IPS DF 6.9 (cell line): Measurements from ENCODE around the gene SPINT1.
"Not testable (repeated sequence)": the region's sequence is repeated elsewhere in the genome, so short reads cannot be mapped to it uniquely, and the experiment has no call there.

Source experiments
- DNase-seq: peaks from one replicate; pipeline ENCODE4 v3.0.0-alpha.2; 2013; ENCODE audit warnings: low read depth, low spot score
- H3K27ac ChIP-seq: one replicate; pipeline ENCODE4 v1.5.1; 2013; ENCODE audit warnings: low read length, control low read depth
- H3K27me3 ChIP-seq: 2 replicates; pipeline ENCODE4 v1.6.1; 2013; ENCODE audit warnings: mild to moderate bottlenecking, low read length; ENCODE audit not compliant: control insufficient read depth, insufficient read depth
- H3K36me3 ChIP-seq: 2 replicates; pipeline ENCODE4 v1.6.1; 2013; ENCODE audit warnings: low read length; ENCODE audit not compliant: control insufficient read depth, insufficient read depth
- H3K4me1 ChIP-seq: 2 replicates; pipeline ENCODE4 v1.6.1; 2013; ENCODE audit warnings: low read length; ENCODE audit not compliant: control insufficient read depth, insufficient read depth
- H3K4me3 ChIP-seq: 2 replicates; pipeline ENCODE4 v1.5.1; 2013; ENCODE audit warnings: mild to moderate bottlenecking, low read length
- H3K9me3 ChIP-seq: 2 replicates; pipeline ENCODE4 v1.6.1; 2013; ENCODE audit warnings: low read length, inconsistent platforms; ENCODE audit not compliant: control insufficient read depth, insufficient read depth
- WGBS: extraction: QIAGEN DNeasy Blood & Tissue Kit; methylation state at CpG from one replicate; pipeline ENCODE4 v1.1.7; 2013; ENCODE audit warnings: mixed read lengths, missing lambda C conversion rate; ENCODE audit not compliant: insufficient read length, insufficient coverage; 5-methylcytosine and 5-hydroxymethylcytosine counted together

SPINT1 gene

DNA sequence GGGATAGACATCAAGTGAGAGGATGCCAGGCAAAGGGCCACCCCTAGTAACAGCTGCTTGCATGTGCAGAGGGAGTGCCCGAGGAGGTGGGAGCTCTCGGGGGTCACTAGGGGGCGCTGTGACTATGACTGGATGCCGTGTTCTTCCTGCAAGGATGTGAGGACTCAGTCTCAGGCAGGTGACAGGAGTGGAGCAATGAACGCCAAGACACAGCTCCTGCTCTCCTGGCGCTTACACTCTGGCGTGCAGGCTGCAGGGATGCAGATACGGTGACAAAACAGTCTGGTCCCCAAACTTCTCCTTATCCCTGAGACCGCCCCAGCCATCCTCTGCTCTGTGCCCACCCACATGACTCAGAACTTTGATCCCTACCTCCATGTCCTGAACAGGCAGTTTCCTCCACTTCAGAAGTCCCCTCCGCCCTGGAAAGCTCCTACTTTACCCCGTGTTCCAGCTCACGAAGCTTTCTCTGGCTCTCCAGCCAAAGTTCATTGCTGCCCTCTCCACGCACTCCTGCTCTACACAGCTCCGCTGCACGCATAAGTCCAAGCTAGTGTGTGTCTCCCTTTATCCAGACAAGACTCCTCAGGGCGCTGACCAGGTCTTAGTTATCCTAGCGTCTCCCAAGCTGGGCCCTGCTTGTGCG is 15.5 kb downstream of the SPINT1 start:
- no CpG with 5 or more reads among the region's 18 CpGs for WGBS
- Histone ChIP-seq H3K4me3 (no peak overlapping the region), H3K36me3 (peaks cover 24% of the 10 kb centered on the region), H3K27me3 (no peaks in the 10 kb centered on the region), H3K4me1 (no peaks in the 10 kb centered on the region), H3K9me3 (no peaks in the 10 kb centered on the region), H3K27ac (no peak overlapping the region)
- DNase-seq: peak; percentile 76

DNA sequence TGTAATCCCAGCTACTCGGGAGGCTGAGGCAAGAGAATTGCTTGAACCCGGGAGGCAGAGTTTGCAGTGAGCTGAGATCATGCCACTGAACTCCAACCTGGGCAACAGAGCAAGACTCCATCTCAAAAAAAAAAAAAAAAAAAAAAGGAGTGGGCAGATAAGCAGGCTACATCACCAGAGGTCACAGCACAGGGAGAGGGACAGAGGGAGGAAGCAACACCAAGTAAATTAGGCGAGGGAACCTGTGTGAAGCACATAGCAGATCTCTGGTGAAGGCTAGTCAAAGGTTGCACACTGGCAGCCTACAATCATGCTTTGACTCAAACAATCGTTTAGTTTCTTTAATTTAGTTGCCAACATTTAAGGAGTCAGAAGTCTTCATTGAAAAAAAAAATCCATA is 17.3 kb downstream of the SPINT1 start:
- H3K4me3 ChIP-seq, H3K27ac ChIP-seq, H3K27me3 ChIP-seq, H3K4me1 ChIP-seq, H3K9me3 ChIP-seq, DNase-seq: not testable (repeated sequence)
- no CpG with 5 or more reads among the region's 4 CpGs for WGBS
- peaks cover 13% of the 10 kb centered on the region; the same call in 1 of the 2 replicates for H3K36me3 ChIP-seq

DNA sequence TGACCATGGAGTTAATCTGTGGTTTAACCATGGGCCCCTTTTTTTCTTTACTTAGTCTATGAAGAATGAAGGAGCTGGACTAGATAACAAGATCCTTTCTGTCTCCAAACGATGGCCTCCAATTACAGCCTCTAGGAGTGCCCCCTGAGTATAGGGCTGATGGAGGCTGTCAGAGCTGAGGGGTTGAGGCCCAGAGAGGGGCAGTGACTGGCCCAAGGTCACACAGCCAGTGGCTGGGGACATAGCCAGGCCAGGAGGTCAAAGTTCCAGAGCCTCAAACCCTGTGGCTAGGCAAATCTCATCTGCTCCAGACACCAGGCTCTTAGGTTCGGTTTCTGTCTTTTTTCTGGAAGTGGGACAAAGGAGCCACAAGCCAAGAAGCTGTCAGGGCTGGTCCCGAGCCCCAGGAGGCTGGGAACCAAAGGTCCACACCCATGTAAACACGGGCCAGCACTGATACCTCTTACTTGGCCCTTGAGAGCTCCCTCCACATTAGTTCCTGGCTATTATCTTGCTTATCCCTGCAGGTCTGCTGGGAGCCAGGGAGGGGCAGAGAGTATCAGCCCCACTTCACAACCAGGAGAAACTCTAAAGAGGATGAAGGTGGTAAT is 19.9 kb downstream of the SPINT1 start:
- Histone ChIP-seq H3K4me3 (no peak overlapping the region), H3K4me1 (no peaks in the 10 kb centered on the region), H3K36me3 (no peaks in the 10 kb centered on the region), H3K9me3 (no peaks in the 10 kb centered on the region), H3K27me3 (no peaks in the 10 kb centered on the region), H3K27ac (no peak overlapping the region)
- no peak for DNase-seq
- no CpG with 5 or more reads among the region's 4 CpGs for WGBS

DNA sequence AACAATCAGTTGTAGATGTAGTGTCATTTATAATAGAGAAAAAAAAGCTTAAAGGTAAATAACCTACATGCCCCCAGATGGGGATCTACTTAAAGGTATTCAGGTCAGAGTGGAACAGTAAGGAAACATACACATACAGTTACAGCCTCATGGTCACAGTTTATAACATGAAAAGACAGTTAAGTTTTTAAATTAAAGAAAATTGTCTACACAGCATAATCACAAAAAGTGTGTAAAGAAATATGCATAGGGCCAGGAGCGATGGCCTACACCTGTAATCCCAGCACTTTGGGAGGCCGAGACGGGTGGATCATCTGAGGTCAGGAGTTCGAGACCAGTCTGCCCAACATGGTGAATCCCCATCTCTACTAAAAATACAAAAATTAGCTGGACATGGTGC is 23.4 kb downstream of the SPINT1 start:
- Histone ChIP-seq H3K27me3 (no peaks in the 10 kb centered on the region), H3K27ac (no peak overlapping the region), H3K4me3 (no peak overlapping the region), H3K4me1 (peaks cover 2% of the 10 kb centered on the region), H3K9me3 (no peaks in the 10 kb centered on the region), H3K36me3 (no peaks in the 10 kb centered on the region)
- no CpG with 5 or more reads among the region's 4 CpGs for whole genome bisulfite sequencing
- no peak for DNase-seq

DNA sequence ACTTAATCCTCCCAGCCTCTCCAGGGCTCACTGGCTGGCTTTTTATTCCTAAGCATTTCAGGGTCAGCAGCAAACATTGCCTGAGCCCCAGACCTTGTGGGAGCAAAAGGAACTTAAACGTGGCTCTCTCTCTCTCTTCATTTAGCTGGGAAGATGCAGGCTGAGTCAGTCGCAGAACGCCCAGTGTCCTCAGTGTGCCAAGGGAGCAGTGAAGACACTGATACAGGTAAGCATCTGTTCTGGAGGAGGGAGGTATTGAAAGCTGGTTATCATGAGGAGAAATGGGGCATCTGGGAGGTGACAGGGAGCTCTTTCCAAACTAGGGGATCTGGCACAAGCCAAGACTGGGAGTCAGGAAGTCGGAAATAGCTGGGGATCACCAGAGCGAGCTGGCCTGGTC is 25.8 kb downstream of the SPINT1 start:
- WGBS: no CpG with 5 or more reads among the region's 5 CpGs
- no peaks in the 10 kb centered on the region for H3K9me3 ChIP-seq
- H3K27ac ChIP-seq: no peak overlapping the region
- no peaks in the 10 kb centered on the region for H3K36me3 ChIP-seq
- H3K4me1 ChIP-seq: peaks cover 5% of the 10 kb centered on the region
- no peak overlapping the region for H3K4me3 ChIP-seq
- no peak for DNase-seq
- H3K27me3 ChIP-seq: no peaks in the 10 kb centered on the region

DNA sequence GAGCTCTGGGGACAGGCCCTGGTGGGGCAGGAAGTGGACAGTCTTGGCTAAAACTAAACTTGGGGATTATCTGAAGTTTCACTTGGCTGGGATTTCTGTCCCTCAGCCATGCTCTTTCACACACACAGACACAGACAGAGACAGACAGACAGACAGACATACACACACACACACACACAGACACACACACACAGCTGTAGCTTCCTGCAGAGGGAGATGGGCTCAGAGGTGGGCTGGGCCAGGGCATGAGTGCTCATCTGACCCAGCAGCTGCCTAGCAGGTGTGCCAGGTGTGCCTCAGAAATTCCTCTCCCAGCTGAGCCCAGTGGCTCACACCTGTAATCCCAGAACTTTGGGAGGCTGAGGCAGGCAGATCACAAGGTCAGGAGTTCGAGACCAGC is 26.9 kb downstream of the SPINT1 start:
- H3K36me3 ChIP-seq: no peaks in the 10 kb centered on the region
- H3K27me3 ChIP-seq: no peaks in the 10 kb centered on the region
- H3K9me3 ChIP-seq: no peaks in the 10 kb centered on the region
- no peak for DNase-seq
- WGBS: no CpG with 5 or more reads among the region's 1 CpG
- no peak overlapping the region for H3K4me3 ChIP-seq
- peaks cover 5% of the 10 kb centered on the region for H3K4me1 ChIP-seq
- H3K27ac ChIP-seq: no peak overlapping the region

DNA sequence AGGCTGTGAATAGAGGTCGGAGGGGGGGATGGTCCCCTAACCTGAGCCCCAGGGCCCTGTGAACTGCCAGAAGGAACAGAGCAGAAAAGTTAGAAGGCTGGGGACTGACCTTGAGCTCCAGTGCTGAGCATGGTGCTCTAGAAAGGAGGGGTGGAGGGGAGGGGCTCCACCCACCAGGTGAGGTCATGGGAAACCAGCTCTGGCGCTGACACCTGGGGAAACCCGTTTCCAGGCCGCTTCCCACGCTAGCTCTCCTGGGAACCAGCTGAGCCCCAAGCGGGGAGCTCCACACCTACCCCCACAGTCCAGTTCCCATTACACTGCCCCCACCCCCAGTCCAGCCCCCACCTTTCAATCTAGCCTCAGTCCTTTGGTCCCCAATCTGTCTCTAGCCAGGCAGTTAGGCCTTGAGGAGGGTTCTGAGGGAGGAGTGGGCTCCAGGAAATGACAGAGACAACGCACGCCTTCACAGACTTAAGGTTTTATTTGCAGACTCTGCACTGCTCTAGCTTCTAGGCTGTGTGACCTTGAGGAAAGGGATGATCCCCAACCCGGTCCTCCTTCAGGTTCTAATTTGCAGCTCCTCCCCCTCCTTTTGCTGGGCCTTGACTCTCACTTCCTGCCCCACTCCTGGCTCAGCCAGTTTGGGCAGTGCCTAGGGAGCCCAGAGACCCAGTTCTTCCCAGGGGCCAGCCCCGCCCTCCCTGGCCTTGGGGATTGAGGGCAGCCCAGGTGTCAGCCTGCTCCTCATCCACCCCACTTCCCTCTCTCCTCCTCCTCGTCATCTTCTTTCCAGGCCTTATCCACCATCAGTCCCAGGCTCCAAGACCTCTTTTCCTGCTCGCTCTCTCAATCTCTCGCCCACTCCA is 28.1 kb downstream of the SPINT1 start:
- no CpG with 5 or more reads among the region's 13 CpGs for WGBS

DNA sequence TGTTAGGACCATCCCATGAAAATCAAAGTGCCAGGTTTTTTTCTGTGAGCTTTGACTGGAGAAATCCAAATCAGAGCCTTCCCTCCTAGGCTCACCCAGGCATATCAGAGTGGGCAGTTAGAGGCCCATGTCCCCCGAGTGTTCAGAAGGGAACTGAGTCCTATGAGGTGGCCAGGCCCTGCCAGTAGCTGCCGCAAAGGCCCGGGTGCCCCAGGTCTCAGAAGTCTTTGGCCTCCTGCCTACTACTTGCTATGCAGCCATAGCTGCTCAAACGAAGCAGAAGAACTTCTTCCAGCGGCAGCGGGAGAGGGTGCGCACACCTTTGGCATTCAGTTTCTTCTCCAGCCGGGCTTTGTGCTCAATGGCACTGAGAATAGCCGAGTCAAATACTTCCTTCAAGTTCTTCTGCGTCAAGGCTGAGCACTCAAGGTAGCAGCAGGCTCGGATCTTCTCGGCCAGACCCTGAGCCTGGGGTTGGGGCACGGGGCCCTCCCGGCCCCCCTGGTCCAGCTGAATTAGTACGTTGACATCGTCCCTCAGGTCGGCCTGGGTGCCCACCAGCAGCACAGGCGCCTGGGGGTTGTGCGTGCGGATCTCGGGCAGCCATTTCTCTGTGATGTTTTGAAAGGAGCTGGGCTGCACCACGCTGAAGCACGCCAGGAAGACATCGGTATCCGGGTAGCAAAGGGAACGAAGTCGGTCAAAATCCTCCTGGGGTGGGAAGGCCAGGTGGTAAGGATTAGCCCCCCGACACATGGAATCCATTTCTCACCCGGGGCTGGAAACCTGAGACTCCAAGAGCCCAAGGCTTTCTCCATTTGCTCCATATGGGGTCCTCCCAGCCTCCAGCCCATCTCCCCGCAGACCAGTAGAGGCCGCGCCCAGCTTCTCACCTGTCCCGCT is 29.2 kb downstream of the SPINT1 start:
- peaks cover 5% of the 10 kb centered on the region for H3K4me1 ChIP-seq
- H3K9me3 ChIP-seq: no peaks in the 10 kb centered on the region
- H3K27me3 ChIP-seq: no peaks in the 10 kb centered on the region
- peak overlapping the region; percentile 49; the same call in 1 of the 2 replicates for H3K4me3 ChIP-seq
- no peak overlapping the region for H3K27ac ChIP-seq
- H3K36me3 ChIP-seq: no peaks in the 10 kb centered on the region
- WGBS: no CpG with 5 or more reads among the region's 33 CpGs
- DNase-seq: no peak

More for the DNA sequence above, 28.1 kb downstream of the SPINT1 start:
- peaks cover 5% of the 10 kb centered on the region for H3K4me1 ChIP-seq
- H3K4me3 ChIP-seq: no peak overlapping the region; the same call in 1 of the 2 replicates
- no peak for DNase-seq
- H3K27ac ChIP-seq: no peak overlapping the region
- no peaks in the 10 kb centered on the region for H3K27me3 ChIP-seq
- no peaks in the 10 kb centered on the region for H3K36me3 ChIP-seq
- H3K9me3 ChIP-seq: no peaks in the 10 kb centered on the region

DNA sequence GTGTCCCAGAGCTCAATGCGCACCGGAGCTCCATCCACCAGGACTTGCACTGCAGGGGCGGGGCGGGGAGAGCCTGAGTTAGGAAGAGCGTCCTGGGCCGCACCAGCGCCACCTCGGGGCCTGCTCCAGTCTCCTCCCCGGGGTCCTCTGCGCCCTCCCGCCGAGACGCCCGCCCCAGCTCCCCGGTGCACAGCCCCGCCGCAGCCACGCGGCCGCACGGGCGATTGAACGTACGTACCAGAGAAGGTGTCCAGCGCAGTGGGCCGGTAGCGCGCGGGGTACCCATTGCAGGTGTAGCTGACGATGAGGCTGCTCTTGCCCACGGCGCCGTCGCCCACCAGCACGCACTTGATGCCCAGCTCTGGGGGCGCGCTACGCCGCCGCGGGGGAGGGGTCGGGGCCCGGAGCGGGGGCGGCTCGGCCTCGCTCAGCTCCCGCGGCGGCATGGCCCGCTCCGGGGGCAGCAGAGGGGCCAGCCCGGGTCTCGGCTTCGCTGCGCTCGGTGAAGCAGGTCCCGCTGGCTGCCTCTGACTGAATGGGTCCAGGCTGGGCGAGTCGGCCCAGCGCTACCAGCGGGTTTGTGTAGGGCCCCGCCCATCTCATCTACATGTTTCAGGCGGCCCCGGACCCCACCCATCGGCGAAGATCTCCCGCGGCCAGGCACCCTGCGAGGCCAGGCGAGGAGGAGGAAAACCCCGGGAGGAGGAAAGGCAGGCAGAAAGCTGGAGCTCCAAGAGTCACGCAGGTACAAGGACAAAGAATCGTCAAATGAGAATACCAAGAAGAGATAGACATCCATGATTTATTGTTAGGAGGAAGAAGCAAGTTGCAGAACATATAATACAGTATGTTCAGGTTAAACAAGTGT is 30.1 kb downstream of the SPINT1 start, which contains the start of gene RHOV:
Gene RHOV (minus strand): TSS at position 541 of the 868 bp plus-strand sequence. CDS start 95 bp downstream, at position 446.
- DNase-seq: no peak
- H3K27ac ChIP-seq: no peak within 1 kb of the TSS
- no CpG with 5 or more reads among the region's 74 CpGs for WGBS

More for the DNA sequence above, 30.1 kb downstream of the SPINT1 start, which contains the start of gene RHOV:
- Histone ChIP-seq H3K9me3 (no peaks in the 10 kb centered on the region), H3K4me3 (peak within 1 kb of the TSS; percentile 49; the same call in 1 of the 2 replicates), H3K36me3 (no peaks in the 10 kb centered on the region), H3K27me3 (no peaks in the 10 kb centered on the region), H3K4me1 (peaks cover 5% of the 10 kb centered on the region)
